ENCODE results near the gene PIK3R6. TPM values are rescaled to one million over a fixed set of nuclear protein-coding genes. Genes with fewer than 3 reads are reported as not detected.
A peak's percentile ranks its signal among the peaks of the same experiment; 100 is the strongest.

PIK3R6 gene
- total and polyA plus RNA-seq, 10 of the 15 experiments (the other 5 are each of a cell fraction or from before 2014, with no cell fraction given), result 6.7 to 146 (median 68.2) TPM

DNA sequence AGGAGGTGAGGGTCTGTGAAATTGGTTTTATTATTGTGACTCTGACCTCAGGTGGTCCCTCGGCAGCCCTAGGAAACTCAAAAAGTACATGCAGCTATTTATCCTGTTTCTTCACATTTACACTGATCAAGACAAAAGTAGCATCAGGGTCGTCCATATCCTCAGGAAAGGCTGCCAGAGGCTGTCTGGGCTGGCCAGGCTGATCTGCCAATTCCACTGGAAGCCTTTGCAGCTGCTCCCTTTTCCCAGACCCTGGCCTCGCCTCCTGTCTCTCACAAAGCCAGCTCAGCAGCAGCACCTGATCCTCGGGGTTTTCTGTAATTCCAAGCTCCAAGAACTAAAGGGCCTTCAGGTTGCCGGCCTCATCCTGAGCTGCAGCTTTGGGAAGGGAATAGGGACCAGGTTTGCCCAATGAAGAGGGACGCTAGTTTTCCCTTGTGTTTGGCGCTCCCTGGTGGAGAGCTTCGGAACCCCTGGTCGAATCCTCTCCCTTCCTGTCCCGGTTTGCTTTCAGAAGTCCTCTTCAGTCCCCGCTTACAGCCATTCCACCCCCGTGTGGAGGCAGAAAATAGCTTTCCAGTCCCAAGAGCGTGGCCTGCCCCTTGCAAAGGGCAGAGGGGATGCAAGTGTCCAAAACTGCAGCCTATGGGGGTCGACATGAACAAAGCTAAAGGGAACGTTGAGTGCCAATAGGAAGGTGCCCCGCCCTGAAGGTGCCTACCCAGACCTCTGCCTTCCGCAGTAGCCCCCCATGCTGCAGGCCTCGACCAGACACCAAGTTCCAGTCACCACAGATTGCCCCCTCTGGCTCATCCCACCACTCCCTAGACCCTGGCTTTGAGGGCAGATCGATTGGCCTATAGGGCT, 81.7 kb downstream of the PIK3R6 start (continued):
- TF ChIP-seq, protein P1, sequence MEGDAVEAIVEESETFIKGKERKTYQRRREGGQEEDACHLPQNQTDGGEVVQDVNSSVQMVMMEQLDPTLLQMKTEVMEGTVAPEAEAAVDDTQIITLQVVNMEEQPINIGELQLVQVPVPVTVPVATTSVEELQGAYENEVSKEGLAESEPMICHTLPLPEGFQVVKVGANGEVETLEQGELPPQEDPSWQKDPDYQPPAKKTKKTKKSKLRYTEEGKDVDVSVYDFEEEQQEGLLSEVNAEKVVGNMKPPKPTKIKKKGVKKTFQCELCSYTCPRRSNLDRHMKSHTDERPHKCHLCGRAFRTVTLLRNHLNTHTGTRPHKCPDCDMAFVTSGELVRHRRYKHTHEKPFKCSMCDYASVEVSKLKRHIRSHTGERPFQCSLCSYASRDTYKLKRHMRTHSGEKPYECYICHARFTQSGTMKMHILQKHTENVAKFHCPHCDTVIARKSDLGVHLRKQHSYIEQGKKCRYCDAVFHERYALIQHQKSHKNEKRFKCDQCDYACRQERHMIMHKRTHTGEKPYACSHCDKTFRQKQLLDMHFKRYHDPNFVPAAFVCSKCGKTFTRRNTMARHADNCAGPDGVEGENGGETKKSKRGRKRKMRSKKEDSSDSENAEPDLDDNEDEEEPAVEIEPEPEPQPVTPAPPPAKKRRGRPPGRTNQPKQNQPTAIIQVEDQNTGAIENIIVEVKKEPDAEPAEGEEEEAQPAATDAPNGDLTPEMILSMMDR (IDR thresholded peaks at IDR 0.05 in 2 of 3, conservative IDR thresholded peaks at IDR 0.05 in 1 of 3; ENCODE audit: control insufficient read depth in 2 of 3, extremely low read depth in 1 of 3, insufficient read depth in 1 of 3, low read depth in 3 of 3, low read length in 3 of 3), result peak; percentile 64 to 87 (median 84)
- TF ChIP-seq IRF4 (IDR thresholded peaks at IDR 0.05; ENCODE audit: low read depth, low read length), result no peak
- no peak for TF ChIP-seq TBL1XR1 (IDR thresholded peaks at IDR 0.05; ENCODE audit: low read depth, low read length)

DNA sequence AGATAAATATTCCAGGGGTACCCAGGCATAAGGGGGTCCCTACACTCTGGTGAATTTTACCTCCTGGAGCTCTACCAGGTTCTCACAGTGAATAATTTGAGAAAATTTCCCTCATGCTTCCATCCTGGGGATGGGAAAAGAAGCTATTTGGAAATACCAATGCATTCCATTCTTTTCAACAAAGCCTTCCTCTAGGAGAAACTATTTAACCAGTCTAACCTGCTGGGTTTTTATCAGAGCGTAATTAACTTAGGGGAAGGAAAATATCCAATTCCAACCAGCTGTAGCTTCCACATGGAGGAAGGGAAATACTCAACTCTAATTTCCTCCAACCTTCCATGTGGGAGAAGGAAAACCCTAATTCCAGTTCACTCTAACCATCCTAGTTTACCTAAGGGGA, 85.3 kb downstream of the PIK3R6 start:
- POLR2A ChIA-PET, result interaction anchor here (0.6 kb wide), 1 partner anchor 407 kb away, joined by 3 read pairs; no protein-coding TSS in a partner anchor
- no peak for FAIRE-seq
- in situ Hi-C loops (cut with MboI), result no loop called here

More for the DNA sequence above, 85.3 kb downstream of the PIK3R6 start:
- TF ChIP-seq TBL1XR1 (IDR thresholded peaks at IDR 0.05; ENCODE audit: low read depth, low read length) (no peak), STAT3 (IDR thresholded peaks at IDR 0.05; ENCODE audit: low read depth, low read length) (no peak), ATF7 (IDR thresholded peaks at IDR 0.05; ENCODE audit: low read depth) (no peak), NR2C1 (IDR thresholded peaks at IDR 0.05) (no peak), MXI1 (IDR thresholded peaks at IDR 0.05; ENCODE audit: low read depth, low read length) (no peak), TCF7 (IDR thresholded peaks at IDR 0.05; ENCODE audit: borderline replicate concordance) (no peak), CHD1 (IDR thresholded peaks at IDR 0.05; ENCODE audit: low read depth, low read length) (no peak)
- TF ChIP-seq, protein P2, sequence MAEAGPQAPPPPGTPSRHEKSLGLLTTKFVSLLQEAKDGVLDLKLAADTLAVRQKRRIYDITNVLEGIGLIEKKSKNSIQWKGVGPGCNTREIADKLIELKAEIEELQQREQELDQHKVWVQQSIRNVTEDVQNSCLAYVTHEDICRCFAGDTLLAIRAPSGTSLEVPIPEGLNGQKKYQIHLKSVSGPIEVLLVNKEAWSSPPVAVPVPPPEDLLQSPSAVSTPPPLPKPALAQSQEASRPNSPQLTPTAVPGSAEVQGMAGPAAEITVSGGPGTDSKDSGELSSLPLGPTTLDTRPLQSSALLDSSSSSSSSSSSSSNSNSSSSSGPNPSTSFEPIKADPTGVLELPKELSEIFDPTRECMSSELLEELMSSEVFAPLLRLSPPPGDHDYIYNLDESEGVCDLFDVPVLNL (IDR thresholded peaks at IDR 0.05; ENCODE audit: low read depth, low read length), result no peak
- TF ChIP-seq, protein P3, sequence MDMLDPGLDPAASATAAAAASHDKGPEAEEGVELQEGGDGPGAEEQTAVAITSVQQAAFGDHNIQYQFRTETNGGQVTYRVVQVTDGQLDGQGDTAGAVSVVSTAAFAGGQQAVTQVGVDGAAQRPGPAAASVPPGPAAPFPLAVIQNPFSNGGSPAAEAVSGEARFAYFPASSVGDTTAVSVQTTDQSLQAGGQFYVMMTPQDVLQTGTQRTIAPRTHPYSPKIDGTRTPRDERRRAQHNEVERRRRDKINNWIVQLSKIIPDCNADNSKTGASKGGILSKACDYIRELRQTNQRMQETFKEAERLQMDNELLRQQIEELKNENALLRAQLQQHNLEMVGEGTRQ (IDR thresholded peaks at IDR 0.05; ENCODE audit: borderline replicate concordance, low read depth, low read length), result no peak
- TF ChIP-seq, protein P4, sequence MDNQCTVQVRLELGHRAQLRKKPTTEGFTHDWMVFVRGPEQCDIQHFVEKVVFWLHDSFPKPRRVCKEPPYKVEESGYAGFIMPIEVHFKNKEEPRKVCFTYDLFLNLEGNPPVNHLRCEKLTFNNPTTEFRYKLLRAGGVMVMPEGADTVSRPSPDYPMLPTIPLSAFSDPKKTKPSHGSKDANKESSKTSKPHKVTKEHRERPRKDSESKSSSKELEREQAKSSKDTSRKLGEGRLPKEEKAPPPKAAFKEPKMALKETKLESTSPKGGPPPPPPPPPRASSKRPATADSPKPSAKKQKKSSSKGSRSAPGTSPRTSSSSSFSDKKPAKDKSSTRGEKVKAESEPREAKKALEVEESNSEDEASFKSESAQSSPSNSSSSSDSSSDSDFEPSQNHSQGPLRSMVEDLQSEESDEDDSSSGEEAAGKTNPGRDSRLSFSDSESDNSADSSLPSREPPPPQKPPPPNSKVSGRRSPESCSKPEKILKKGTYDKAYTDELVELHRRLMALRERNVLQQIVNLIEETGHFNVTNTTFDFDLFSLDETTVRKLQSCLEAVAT (IDR thresholded peaks at IDR 0.05), result no peak
- H3K4me2 ChIP-seq (ENCODE audit: control insufficient read depth, insufficient read depth), result no peak overlapping the region
- no TSS peak for BruUV-seq (replicated peaks)
- no peaks in the 10 kb centered on the region for H3K79me2 ChIP-seq (ENCODE audit: control insufficient read depth, insufficient read depth, low read length)
- 100% methylated on average over 1 of the region's 1 CpG for WGBS (ENCODE audit: insufficient coverage, insufficient replicate concordance, low lambda C conversion rate, missing lambda C conversion rate)
- H3K27me3 ChIP-seq (replicated peaks in 1 of 2; ENCODE audit: control insufficient read depth in 2 of 2, insufficient read depth in 2 of 2, low read length in 1 of 2), result no peaks in the 10 kb centered on the region
- no peak for ATAC-seq
- ChIA-PET RAD21 (ENCODE audit: unreplicated experiment) (no interaction called here), SMC1A (ENCODE audit: uncharacterized antibody, unreplicated experiment) (interaction anchor here (1.0 to 1.2 kb wide), 2 partner anchors 28 to 372 kb away, joined by 3 read pairs; no protein-coding TSS in a partner anchor), CTCF (interaction anchor here (0.6 to 3.0 kb wide), 5 partner anchors 110 to 372 kb away, joined by 3 to 7 read pairs (median 4); no protein-coding TSS in a partner anchor)
- no peak overlapping the region for H3K9ac ChIP-seq (ENCODE audit: control insufficient read depth, insufficient read depth, low read length)
- DNase-seq (ENCODE audit: low read depth, low spot score), result no peak
- no peaks in the 10 kb centered on the region for H4K20me1 ChIP-seq (ENCODE audit: control insufficient read depth, insufficient read depth)
- H3K36me3 ChIP-seq (ENCODE audit: control insufficient read depth in 2 of 2, insufficient read depth in 2 of 2, low read length in 1 of 2), result no peaks in the 10 kb centered on the region
- no peak overlapping the region for H2AFZ ChIP-seq (ENCODE audit: control insufficient read depth, low read depth, low read length)
- H3K9me3 ChIP-seq (replicated peaks; ENCODE audit: control insufficient read depth, insufficient read depth, low read length), result no peaks in the 10 kb centered on the region
- intact Hi-C loops (cut with micrococcal nuclease; ENCODE audit: unreplicated experiment), result no loop called here
- no peak overlapping the region for H3K27ac ChIP-seq (ENCODE audit: control insufficient read depth, insufficient read depth)
- no peaks in the 10 kb centered on the region for H3K4me1 ChIP-seq (ENCODE audit: control insufficient read depth, insufficient read depth, low read length)
- H3K4me3 ChIP-seq, result no peak overlapping the region

All from GM12878 (cell line).